ENCODE results near the gene SPRN.
A peak's percentile ranks its signal among the peaks of the same experiment; 100 is the strongest.
"Not testable (repeated sequence)": the region's sequence is repeated elsewhere in the genome, so short reads cannot be mapped to it uniquely, and the experiment has no call there.

The SPRN gene

GRCh38 chr10:133439517-133440461 lies 15.4 kb upstream of the SPRN start:
- no peak for DNase-seq

GRCh38 chr10:133438711-133439273 lies 14.4 kb upstream of the SPRN start:
- peak; percentile 42 to 51 (median 51) for DNase-seq

- not testable (repeated sequence) for DNase-seq
These were observed 8.4 kb upstream of the SPRN start for GRCh38 chr10:133432789-133433188.

GRCh38 chr10:133431888-133432613 lies 7.6 kb upstream of the SPRN start:
- DNase-seq: not testable (repeated sequence)

- not testable (repeated sequence) for DNase-seq
These were observed 5.1 kb upstream of the SPRN start for GRCh38 chr10:133429571-133429970.

GRCh38 chr10:133424102-133424501 lies 323 bp downstream of the SPRN start:
- DNase-seq: not testable (repeated sequence)

- peak in 1 of 3 donors; percentile 18 for DNase-seq
These were observed 1.3 kb downstream of the SPRN start for GRCh38 chr10:133422807-133423771.

GRCh38 chr10:133422223-133422806 lies 2.1 kb downstream of the SPRN start:
- no peak for DNase-seq

GRCh38 chr10:133421336-133422222 lies 2.8 kb downstream of the SPRN start:
- no peak for DNase-seq

- DNase-seq: no peak
These were observed 3.8 kb downstream of the SPRN start for GRCh38 chr10:133420579-133420978.

GRCh38 chr10:133420028-133420427 lies 4.4 kb downstream of the SPRN start:
- no peak for DNase-seq

- DNase-seq: no peak
These were observed 5.0 kb downstream of the SPRN start for GRCh38 chr10:133419211-133419950.

GRCh38 chr10:133418289-133418993 lies 6.0 kb downstream of the SPRN start:
- DNase-seq: no peak

- DNase-seq: no peak
These were observed 8.7 kb downstream of the SPRN start for GRCh38 chr10:133415752-133416151.

- DNase-seq: not testable (repeated sequence)
These were observed 10.0 kb downstream of the SPRN start for GRCh38 chr10:133414401-133414800.

GRCh38 chr10:133412381-133412711 lies 12.1 kb downstream of the SPRN start:
- DNase-seq: no peak

GRCh38 chr10:133411523-133412380 lies 12.7 kb downstream of the SPRN start:
- no peak for DNase-seq

GRCh38 chr10:133405844-133406527 lies 18.4 kb downstream of the SPRN start:
- DNase-seq: no peak

All from suppressor macrophage treated with lipopolysaccharide for 1 hour (primary cell).